AG10803 (cell line): ENCODE data around the gene AMOTL2.

ENCODE experiments used
- DNase-seq: peaks from one replicate; pipeline ENCODE4 v3.0.0; 2010; ENCODE audit warnings: low read depth
- H3K4me3 ChIP-seq: 2 replicates; pipeline ENCODE4 v1.5.1; 2011; ENCODE audit warnings: mild to moderate bottlenecking, low read length, control low read depth
- TF ChIP-seq, protein P1 (sequence below): conservative IDR thresholded peaks from 2 replicates; pipeline ENCODE4 v1.5.1; 2011; ENCODE audit warnings: mild to moderate bottlenecking, low read length, control low read depth, inconsistent platforms

The AMOTL2 gene

DNA sequence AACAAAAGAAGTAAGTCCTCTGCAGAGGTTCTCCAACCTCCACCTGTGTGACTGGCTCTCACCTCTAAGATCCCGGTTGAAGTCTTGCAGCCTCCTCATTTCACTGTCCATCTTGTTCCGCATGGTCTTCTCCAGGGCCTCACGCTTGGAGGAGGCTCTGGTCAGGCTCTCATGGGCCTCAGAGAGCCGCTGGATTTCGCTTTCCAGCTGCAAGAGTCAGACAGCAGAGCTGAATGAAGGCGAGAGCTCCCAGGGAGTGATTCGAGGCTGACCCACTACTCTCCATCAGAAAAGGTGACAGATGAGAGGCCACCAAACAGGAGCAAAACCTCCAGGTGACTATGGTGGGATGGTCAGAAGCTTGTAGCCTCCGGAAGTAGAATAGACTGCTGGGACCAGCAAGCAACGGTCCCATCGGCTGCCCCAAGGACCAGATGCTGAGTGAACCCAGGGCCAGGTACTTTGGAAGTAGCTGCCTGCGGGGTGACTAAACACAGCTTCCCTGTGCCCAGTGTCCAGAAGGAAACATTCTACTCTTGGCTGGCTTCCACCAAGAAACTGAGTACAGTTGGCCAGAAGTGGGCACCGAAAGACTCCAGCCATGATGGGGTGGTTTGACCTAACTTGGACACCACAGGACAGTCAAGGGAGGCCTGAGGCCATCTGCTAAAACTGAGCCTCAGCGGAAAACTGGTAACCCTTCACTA lies 7.9 kb downstream of the AMOTL2 start:
- H3K4me3 ChIP-seq: no peak overlapping the region
- TF ChIP-seq, protein P1, sequence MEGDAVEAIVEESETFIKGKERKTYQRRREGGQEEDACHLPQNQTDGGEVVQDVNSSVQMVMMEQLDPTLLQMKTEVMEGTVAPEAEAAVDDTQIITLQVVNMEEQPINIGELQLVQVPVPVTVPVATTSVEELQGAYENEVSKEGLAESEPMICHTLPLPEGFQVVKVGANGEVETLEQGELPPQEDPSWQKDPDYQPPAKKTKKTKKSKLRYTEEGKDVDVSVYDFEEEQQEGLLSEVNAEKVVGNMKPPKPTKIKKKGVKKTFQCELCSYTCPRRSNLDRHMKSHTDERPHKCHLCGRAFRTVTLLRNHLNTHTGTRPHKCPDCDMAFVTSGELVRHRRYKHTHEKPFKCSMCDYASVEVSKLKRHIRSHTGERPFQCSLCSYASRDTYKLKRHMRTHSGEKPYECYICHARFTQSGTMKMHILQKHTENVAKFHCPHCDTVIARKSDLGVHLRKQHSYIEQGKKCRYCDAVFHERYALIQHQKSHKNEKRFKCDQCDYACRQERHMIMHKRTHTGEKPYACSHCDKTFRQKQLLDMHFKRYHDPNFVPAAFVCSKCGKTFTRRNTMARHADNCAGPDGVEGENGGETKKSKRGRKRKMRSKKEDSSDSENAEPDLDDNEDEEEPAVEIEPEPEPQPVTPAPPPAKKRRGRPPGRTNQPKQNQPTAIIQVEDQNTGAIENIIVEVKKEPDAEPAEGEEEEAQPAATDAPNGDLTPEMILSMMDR: no peak

DNA sequence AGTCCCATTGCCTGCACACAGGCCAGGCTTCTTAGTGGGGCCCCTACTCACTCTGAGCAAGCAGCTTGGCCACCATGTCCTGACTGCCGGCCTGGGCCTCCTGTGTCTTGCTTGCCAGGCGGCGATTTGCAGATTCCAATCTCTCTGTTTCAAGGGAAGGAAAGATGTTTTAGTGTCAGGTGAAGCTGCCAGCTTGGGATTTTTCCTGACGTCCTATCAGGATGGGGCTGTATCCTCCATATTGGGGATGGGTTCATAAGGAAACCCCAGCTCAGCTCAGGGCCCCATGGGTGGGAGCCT lies 8.5 kb downstream of the AMOTL2 start:
- no peak overlapping the region for H3K4me3 ChIP-seq
- peak; percentile 26 for DNase-seq
- TF ChIP-seq, protein P1: no peak

More for the DNA sequence above, 7.9 kb downstream of the AMOTL2 start:
- peak; percentile 62 for DNase-seq

DNA sequence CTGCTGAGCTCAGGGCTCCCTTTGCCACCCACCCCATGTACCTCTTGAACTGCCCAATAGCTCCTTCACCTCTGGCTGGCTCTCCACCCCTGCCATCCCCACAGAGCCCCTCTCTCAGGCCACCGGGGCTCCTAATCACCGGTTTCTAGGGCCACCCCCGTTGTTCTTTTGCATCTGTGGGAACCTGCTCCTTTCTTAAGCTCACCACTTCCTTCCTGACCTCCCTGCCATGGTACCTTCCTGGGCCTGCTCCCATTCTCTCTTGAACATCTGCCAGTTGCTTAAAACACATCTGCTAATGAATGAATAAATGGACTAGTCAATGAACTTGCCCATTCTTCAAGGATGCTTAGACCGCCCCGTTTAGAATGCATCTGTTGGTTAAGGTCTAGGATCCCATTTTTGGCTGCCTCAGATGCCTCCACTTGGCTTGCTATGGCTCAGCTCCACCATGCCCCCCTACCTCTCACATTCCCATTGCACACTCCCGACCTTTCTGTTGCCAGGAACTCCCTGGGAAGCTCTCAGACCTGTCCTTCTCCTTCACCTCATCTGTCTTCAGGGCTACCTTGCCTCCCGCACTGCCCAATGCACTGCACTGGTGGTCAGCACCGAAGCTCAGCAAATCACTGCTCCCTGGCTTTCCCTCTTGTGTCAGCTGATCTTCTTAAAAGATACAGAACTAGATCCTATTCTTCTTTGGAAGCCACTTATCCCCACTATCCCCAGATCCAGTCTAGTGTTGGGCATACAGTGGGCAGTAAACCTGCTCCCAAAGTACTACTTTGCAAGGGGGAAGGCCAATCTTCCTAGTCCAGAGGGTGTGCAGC lies 9.1 kb downstream of the AMOTL2 start:
- DNase-seq: peak; percentile 73
- TF ChIP-seq, protein P1: no peak
- no peak overlapping the region for H3K4me3 ChIP-seq

DNA sequence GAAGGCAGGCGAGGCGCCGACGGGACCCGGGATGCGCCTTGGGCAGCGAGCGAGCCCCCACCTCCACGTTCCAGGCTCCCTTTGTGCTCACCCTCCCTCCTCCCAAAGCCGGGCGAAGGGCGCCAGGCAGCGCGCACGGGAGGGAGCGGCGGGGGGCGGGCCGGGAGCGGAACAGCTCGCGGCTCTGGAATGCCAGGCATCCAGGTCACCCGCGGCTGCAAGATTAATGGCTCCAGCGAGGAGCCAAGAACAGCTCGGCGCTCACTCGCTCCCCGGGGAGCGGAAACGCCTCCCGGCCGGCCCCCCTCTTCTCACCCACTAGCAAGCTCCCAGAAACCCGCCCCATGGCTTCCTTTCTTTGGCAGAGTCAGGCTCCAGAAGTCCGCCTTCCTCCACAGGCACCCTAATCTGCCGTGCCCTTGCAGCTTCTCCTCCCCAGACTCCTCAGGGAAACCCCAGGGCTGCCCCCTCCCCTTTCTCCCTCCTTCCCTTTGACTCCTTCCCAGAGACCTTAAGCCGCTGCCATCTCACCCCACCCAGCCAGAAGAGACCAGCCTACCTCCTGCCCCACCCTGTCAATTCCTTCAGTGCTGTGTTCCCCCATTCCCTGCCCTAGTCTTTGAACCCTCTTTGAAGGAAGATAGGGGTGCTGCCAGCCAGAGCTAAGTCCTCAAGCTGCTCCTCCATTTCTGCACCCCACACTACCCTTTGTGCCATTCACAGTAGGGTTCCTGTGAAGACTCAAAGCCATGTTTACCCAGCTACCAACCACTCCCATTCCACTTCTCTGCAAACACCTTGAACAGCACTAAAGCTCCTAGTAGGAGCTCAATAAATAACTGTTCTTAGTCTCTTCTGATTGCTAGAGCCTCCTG lies 9.9 kb downstream of the AMOTL2 start:
- DNase-seq: peak; percentile 99
- H3K4me3 ChIP-seq: peak overlapping the region; percentile 51
- TF ChIP-seq, protein P1: no peak

DNA sequence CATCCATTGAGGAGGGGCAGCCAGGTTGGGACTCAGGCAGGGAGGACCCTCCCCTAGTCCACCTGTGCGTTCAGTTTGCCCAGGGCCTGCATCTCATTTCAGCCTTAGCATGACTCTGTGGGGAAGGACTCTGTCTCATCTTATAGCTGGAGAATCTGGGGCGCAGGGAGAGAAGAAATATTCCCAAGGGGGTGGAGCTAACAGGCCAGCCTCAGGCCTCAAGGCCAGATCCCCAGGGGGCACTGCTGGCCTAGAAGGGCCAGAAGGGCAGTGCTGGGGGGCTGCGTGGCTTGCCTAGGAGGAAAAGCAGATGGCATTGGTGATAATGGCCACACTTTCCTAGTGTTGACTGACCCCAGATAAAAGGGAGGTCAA lies 10.9 kb downstream of the AMOTL2 start:
- peak; percentile 46 for DNase-seq
- H3K4me3 ChIP-seq: peak overlapping the region; percentile 51
- TF ChIP-seq, protein P1: no peak; the same call in 1 of the 2 replicates

DNA sequence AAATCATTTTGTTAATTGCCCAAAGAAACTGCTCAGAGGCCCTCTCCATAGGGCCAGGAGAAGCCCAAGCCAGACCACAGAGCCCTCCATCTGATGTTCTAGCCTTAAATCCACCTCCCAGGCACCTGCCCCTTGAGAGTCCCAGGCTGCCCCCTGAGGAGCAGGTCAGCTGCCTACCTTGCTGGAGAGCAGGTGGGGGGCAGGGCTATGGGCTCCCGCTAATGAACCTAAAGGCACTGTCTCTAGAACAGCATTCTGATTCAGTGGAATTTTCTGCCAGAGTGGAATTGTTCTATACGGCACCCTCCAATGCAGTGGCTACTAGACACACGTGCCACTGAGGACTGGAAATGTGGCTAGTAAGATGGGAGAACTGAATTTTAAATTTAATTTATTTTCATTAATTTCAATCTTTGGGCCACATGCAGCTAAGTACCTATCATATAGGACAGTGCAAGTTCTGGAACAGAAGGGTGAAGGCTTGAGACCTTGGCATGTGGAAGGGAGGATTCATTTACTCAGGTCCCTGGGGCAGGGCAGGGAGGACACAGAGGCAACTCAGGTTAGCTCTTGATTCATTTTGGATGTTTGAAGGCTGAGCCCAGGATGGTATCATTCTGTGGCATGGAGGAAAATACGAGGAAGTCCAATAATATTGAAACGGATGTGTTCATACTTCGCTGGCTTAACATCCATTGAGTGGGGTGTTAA lies 11.4 kb downstream of the AMOTL2 start:
- DNase-seq: peak; percentile 23
- TF ChIP-seq, protein P1: no peak
- H3K4me3 ChIP-seq: no peak overlapping the region
